Endothelial cell of umbilical vein (primary cell): ENCODE data around the gene EXD3. TPM values are rescaled to one million over a fixed set of nuclear protein-coding genes. Genes with fewer than 3 reads are reported as not detected.
A peak's percentile ranks its signal among the peaks of the same experiment; 100 is the strongest.

Experiments
- BruUV-seq: library from RNA; stranded (reverse); fragments of 400-500 nt; replicated peaks from 2 replicates; lab custom pipeline; 2021; lab: Mats Ljungman, UMichigan
- CTCF ChIA-PET: fragments of 300-600, 350-600 bp; sonication (Branson Sonifier 250); formaldehyde crosslinking; loops from one replicate; lab custom pipeline; 2021; ENCODE audit warnings: antibody characterized with exemption, inconsistent platforms; lab: Charles Lee
- POLR2A ChIA-PET: fragments of 300-600, 350-600 bp; sonication (Branson Sonifier 250); formaldehyde crosslinking; loops from one replicate; lab custom pipeline; 2021; ENCODE audit warnings: antibody characterized with exemption, inconsistent platforms; lab: Charles Lee
- DNase-seq: peaks from one replicate; pipeline ENCODE4 v3.0.0-alpha.2; 2011; ENCODE audit warnings: low read depth, low spot score
- FAIRE-seq: peaks from 2 replicates; lab custom pipeline; 2011; peaks lifted over from hg19 to GRCh38; lab: Jason Lieb, UNC
- H2AFZ ChIP-seq: 2 replicates; pipeline ENCODE4 v1.6.0; 2012; ENCODE audit warnings: low read depth, low read length, control low read depth, inconsistent platforms
- H3K27ac ChIP-seq: 2 replicates; pipeline ENCODE4 v1.5.1; 2011; ENCODE audit warnings: low read depth, mild to moderate bottlenecking, control low read depth, low read length, moderate library complexity; ENCODE audit not compliant: insufficient read depth
- H3K27me3 ChIP-seq, 2 experiments: 2 replicates each; pipeline versions ENCODE4 v1.6.0 to v1.6.1; 2011; ENCODE audit warnings: low read length in 2 of 2, mixed read lengths in 1 of 2; ENCODE audit not compliant: control insufficient read depth in 2 of 2, insufficient read depth in 2 of 2
- H3K36me3 ChIP-seq, 2 experiments: 2 replicates in 1 of 2; 3 replicates in 1 of 2; pipeline ENCODE4 v1.5.1; 2011; ENCODE audit warnings: low read length in 2 of 2, mild to moderate bottlenecking in 1 of 2, moderate library complexity in 1 of 2; ENCODE audit not compliant: control insufficient read depth in 2 of 2, insufficient read depth in 2 of 2; ENCODE audit errors: extremely low read depth in 1 of 2
- H3K4me1 ChIP-seq: 3 replicates; pipeline ENCODE4 v1.5.1; 2011; ENCODE audit warnings: mild to moderate bottlenecking, low read length; ENCODE audit not compliant: control insufficient read depth, insufficient read depth; ENCODE audit errors: extremely low read depth
- H3K4me2 ChIP-seq: 2 replicates; pipeline ENCODE4 v1.6.1; 2011; ENCODE audit warnings: low read length, control low read depth, mixed read lengths; ENCODE audit not compliant: insufficient read depth
- H3K4me3 ChIP-seq, 3 experiments: fragments of 200-600 bp in 1 of 3; sonication (generic), shearing (Covaris generic) in 1 of 3; replicated peaks in 1 of 3; 2 replicates each; pipeline ENCODE4 v1.5.1; 2011 to 2016; ENCODE audit warnings: control low read depth in 3 of 3, low read length in 3 of 3, mild to moderate bottlenecking in 2 of 3, inconsistent platforms in 1 of 3, low read depth in 1 of 3, moderate library complexity in 1 of 3; ENCODE audit not compliant: insufficient read depth in 1 of 3
- H3K79me2 ChIP-seq: 2 replicates; pipeline ENCODE4 v1.6.0; 2012; ENCODE audit warnings: low read length, inconsistent platforms; ENCODE audit not compliant: control insufficient read depth, insufficient read depth
- H3K9ac ChIP-seq: replicated peaks from 2 replicates; pipeline ENCODE3; 2011; ENCODE audit warnings: low read length, control low read depth; ENCODE audit not compliant: insufficient read depth; ENCODE audit errors: extremely low read depth
- H3K9me1 ChIP-seq: replicated peaks from 3 replicates; pipeline ENCODE4 v1.6.0; 2011; ENCODE audit warnings: mild to moderate bottlenecking, low read length; ENCODE audit not compliant: control insufficient read depth, insufficient read depth; ENCODE audit errors: extremely low read depth
- H3K9me3 ChIP-seq: replicated peaks from 2 replicates; pipeline ENCODE4 v1.5.1; 2012; ENCODE audit warnings: low read length, inconsistent platforms; ENCODE audit not compliant: control insufficient read depth, insufficient read depth
- H4K20me1 ChIP-seq: replicated peaks from 2 replicates; pipeline ENCODE3; 2011; ENCODE audit warnings: mild to moderate bottlenecking, low read length; ENCODE audit not compliant: control insufficient read depth, insufficient read depth; ENCODE audit errors: extremely low read depth
- EZH2 ChIP-seq: IDR thresholded peaks from 2 replicates; pipeline ENCODE4 v1.6.1; 2012; ENCODE audit warnings: borderline replicate concordance, low read depth, mild to moderate bottlenecking, moderate library complexity, low read length, inconsistent platforms; ENCODE audit not compliant: severe bottlenecking
- FOS ChIP-seq: IDR thresholded peaks from 2 replicates; pipeline ENCODE4 v1.6.1; 2011; ENCODE audit warnings: mild to moderate bottlenecking, low read length, moderate library complexity, borderline replicate concordance; ENCODE audit not compliant: insufficient read depth
- MYC ChIP-seq: IDR thresholded peaks from one replicate; pipeline ENCODE4 v1.6.1; 2011; ENCODE audit warnings: mild to moderate bottlenecking, low read depth, low read length
- POLR2A ChIP-seq: IDR thresholded peaks from 2 replicates; pipeline ENCODE4 v1.6.1; 2012; ENCODE audit warnings: low read depth, mild to moderate bottlenecking, control low read depth, low read length
- POLR2AphosphoS5 ChIP-seq: IDR thresholded peaks from 2 replicates; pipeline ENCODE4 v1.6.1; 2012; ENCODE audit warnings: low read depth, mild to moderate bottlenecking, control low read depth, low read length, moderate library complexity; ENCODE audit not compliant: insufficient read depth
- dilution Hi-C: fragments of 300-500 bp; cut with MboI; formaldehyde crosslinking; loops from one replicate; pipeline ENCODE4 v1.15.0; 2019; ENCODE audit warnings: low sequenced_read_pairs; ENCODE audit not compliant: extremely low pct_ligation_motif_present
- intact Hi-C: fragments of 100-400 bp; cut with micrococcal nuclease; formaldehyde crosslinking; loops from one replicate; pipeline ENCODE4 v1.10.0; 2022
- polyA plus RNA-seq, 4 experiments: library from polyadenylated mRNA; depleted of rRNA in 3 of 4; stranded (reverse) in 3 of 4; unstranded in 1 of 4; fragments of >200 nt; gene quantifications; 2 replicates each; pipeline versions ENCODE4 v1.2.1 to v1.2.3, GENCODE V29; 2011 to 2012; ENCODE audit warnings: missing spikeins in 1 of 4
- total RNA-seq: library from RNA; stranded (reverse); gene quantifications from 2 replicates; pipeline ENCODE4 v1.2.3, GENCODE V29; 2021
- TF ChIP-seq, protein P1 (sequence below): IDR thresholded peaks from 2 replicates; pipeline ENCODE4 v1.6.1; 2011; ENCODE audit not compliant: insufficient read depth, insufficient read length

The EXD3 gene
- total and polyA plus RNA-seq, 2 donors (not counting 3 experiments of a cell fraction or from before 2014, with no cell fraction given), result 17.7 to 30.3 TPM

- Histone ChIP-seq H3K27me3 (no peaks in the 10 kb centered on the region), H3K4me2 (peak overlapping the region; percentile 38), H3K27ac (peak overlapping the region; percentile 93), H2AFZ (no peak overlapping the region), H3K4me3 (peak overlapping the region in 1 of 3 experiments; percentile 2), H4K20me1 (no peaks in the 10 kb centered on the region), H3K9ac (peak overlapping the region; percentile 62), H3K9me1 (no peaks in the 10 kb centered on the region), H3K79me2 (peaks cover 26% of the 10 kb centered on the region), H3K36me3 (no peaks in the 10 kb centered on the region), H3K4me1 (peaks cover 49% of the 10 kb centered on the region), H3K9me3 (no peaks in the 10 kb centered on the region)
- DNase-seq (no peak), FAIRE-seq (peak; percentile 48)
- dilution Hi-C loops (no loop called here), intact Hi-C loops (loop anchor here (2.0 kb wide), 1 partner anchor 57 kb away; no protein-coding TSS in a partner anchor)
- no TSS peak for BruUV-seq
- ChIA-PET POLR2A (interaction anchor here (1.5 kb wide), 1 partner anchor 57 kb away, joined by 3 read pairs; the partner anchor contains the start of gene TUBB4B), CTCF (interaction anchor here (1.1 to 2.8 kb wide), 6 partner anchors 11 to 269 kb away, joined by 3 to 20 read pairs (median 4); partner anchors contain the start of genes EXD3 and NOXA1)
- TF ChIP-seq, protein P1, sequence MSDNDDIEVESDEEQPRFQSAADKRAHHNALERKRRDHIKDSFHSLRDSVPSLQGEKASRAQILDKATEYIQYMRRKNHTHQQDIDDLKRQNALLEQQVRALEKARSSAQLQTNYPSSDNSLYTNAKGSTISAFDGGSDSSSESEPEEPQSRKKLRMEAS, result no peak
Observed at GRCh38 chr9:137297966-137298365, 125.0 kb downstream of the EXD3 start.

DNA sequence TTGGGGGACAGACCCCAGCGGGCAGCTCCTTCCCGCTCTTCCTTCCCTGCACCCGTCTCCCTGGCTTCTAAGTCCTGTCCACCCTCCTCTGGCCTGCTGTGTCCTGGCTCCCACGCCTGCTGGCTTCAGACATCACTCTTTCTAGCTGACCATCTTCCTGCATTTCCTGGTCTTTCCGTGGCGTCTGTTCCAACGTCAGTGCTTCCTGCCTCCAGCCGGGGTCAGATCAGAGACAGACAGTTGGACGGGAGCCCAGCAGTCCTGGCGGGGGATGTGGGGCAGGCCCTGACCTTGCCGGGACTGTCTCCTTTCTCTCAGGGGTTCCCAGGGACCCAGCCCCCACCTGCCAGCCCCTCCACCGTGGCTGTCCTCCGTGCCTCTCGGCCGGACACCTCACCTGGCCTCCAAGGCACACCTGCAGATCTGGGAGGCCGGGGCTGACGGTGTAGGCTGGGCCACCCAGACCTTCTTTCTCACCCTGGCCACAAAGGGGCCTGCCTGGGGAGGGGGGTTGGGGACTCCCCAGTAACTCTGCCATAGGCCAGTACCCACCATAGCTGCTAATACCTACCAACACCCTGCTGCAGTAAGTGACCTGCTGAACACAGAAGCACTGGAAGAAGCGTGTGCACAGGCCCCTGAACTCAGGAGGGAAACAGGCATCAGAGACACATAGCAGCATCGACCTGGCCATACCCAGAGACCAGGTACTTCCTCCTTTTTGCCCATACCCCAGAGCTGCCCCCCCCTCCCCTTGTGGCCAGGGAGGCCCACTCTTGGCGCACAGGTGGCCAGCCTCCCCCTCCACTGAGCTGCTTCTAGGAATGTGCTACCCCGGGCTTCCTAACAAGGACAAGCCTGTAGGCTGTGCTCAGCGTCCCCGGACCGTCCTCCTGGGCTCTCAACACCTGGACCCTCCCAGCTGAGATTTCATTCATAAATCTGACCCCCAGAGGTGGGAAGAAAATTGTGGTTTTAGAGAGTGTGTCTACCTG, 126.0 kb downstream of the EXD3 start:
- Histone ChIP-seq H3K36me3 (no peaks in the 10 kb centered on the region), H3K9ac (peak overlapping the region; percentile 96), H3K79me2 (peaks cover 26% of the 10 kb centered on the region), H3K27ac (peak overlapping the region; percentile 93), H3K4me1 (peaks cover 44% of the 10 kb centered on the region), H2AFZ (no peak overlapping the region), H3K27me3 (no peaks in the 10 kb centered on the region), H4K20me1 (no peaks in the 10 kb centered on the region), H3K9me1 (no peaks in the 10 kb centered on the region), H3K9me3 (no peaks in the 10 kb centered on the region), H3K4me2 (peak overlapping the region; percentile 12), H3K4me3 (peak overlapping the region in 2 of 3 experiments; percentile 43 to 64)
- intact Hi-C loops, result loop anchor here (1.0 kb wide), 4 partner anchors 8 to 110 kb away; partner anchors contain the start of gene TOR4A
- ChIA-PET POLR2A (no interaction called here), CTCF (interaction anchor here (0.7 to 2.8 kb wide), 12 partner anchors 8 to 149 kb away, joined by 3 to 20 read pairs (median 4); partner anchors contain the start of genes EXD3, NOXA1 and TOR4A)
- no TSS peak for BruUV-seq
- dilution Hi-C loops, result no loop called here
- peak; percentile 93 for DNase-seq
- TF ChIP-seq FOS (no peak), EZH2 (no peak), POLR2AphosphoS5 (peak; percentile 77), POLR2A (peak; percentile 79), MYC (peak; percentile 11)
- TF ChIP-seq, protein P1, result no peak
- FAIRE-seq, result peak; percentile 98
